Cardiac fibroblast (primary cell): ENCODE measurements around the gene CCL5.

Experiments used
- DNase-seq, 2 donors: peaks; one replicate each; pipeline versions ENCODE4 v3.0.0 to v3.0.0-alpha.2; 2010; ENCODE audit warnings: low read depth in 2 of 2
- H3K4me3 ChIP-seq, 2 donors: replicated peaks in 1 of 2; 1 replicate in 1 of 2; 2 replicates in 1 of 2; pipeline ENCODE4 v1.5.1; 2011; ENCODE audit warnings: low read depth in 2 of 2, low read length in 2 of 2, mild to moderate bottlenecking in 2 of 2, moderate library complexity in 1 of 2
- TF ChIP-seq, protein P1 (sequence below): IDR thresholded peaks from one replicate; pipeline ENCODE4 v1.5.1; 2011; ENCODE audit warnings: low read depth, mild to moderate bottlenecking, low read length, inconsistent platforms

Gene CCL5

DNA sequence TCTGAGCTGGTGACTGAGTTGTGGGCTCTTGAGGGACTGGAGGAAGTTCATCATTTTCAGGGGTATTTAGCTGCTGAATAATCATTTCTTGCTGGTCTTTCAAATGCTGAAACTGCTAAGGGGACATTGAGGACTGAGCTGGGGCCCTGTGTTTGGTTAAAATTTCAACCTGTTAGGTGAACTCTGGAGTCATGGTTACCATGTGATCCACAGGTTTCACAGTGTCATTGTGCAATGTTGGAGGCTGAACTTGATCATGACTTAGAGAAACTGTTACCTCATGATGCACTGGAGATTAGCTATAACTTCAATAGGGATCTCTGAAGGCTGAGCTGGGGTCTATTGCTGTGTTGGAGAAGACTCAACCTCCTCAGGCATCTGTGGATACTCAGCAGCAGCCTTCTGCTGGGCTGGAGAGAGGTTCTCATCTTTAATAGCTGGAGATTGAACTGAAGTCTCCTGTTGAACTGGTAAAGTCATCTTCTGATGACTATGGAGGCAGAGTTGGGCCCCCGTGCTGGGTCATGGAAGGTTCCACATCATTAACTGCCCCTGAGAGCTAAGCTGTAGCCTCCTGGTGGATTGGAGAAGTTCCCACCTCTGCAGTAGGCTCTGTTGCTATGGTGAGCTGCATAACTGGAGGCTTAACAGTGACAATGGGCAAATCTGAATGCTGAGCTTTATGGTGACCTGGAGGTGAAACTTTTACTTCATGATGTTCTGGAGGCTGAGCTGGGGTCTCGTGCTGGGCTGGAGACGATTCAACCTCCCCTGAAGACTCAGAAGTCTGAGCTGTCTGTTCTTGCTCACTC lies 35.2 kb upstream of the CCL5 start:
- H3K4me3 ChIP-seq, result no peak overlapping the region
- TF ChIP-seq, protein P1, sequence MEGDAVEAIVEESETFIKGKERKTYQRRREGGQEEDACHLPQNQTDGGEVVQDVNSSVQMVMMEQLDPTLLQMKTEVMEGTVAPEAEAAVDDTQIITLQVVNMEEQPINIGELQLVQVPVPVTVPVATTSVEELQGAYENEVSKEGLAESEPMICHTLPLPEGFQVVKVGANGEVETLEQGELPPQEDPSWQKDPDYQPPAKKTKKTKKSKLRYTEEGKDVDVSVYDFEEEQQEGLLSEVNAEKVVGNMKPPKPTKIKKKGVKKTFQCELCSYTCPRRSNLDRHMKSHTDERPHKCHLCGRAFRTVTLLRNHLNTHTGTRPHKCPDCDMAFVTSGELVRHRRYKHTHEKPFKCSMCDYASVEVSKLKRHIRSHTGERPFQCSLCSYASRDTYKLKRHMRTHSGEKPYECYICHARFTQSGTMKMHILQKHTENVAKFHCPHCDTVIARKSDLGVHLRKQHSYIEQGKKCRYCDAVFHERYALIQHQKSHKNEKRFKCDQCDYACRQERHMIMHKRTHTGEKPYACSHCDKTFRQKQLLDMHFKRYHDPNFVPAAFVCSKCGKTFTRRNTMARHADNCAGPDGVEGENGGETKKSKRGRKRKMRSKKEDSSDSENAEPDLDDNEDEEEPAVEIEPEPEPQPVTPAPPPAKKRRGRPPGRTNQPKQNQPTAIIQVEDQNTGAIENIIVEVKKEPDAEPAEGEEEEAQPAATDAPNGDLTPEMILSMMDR, result no peak
- DNase-seq, result no peak

DNA sequence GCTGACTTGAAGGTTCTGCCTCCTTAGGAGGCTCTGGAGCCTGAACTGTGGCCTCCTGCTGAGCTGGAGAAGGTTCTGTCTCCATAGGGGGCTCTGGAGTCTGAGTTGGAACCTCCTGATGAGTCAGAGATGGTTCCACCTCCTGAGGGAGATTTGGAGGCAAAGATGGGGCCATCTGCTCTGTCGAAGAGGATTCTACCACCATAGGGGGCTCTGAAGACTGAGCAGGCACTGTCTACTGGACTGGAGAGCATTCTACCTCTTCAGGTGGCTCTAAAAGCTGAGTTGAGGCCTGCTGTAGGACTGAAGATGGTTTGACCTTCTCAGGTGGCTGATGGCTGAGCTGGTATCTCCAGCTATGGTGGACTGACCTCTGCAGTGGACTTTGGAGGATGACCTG lies 34.2 kb upstream of the CCL5 start:
- H3K4me3 ChIP-seq, result no peak overlapping the region
- TF ChIP-seq, protein P1, result no peak
- DNase-seq, result no peak

DNA sequence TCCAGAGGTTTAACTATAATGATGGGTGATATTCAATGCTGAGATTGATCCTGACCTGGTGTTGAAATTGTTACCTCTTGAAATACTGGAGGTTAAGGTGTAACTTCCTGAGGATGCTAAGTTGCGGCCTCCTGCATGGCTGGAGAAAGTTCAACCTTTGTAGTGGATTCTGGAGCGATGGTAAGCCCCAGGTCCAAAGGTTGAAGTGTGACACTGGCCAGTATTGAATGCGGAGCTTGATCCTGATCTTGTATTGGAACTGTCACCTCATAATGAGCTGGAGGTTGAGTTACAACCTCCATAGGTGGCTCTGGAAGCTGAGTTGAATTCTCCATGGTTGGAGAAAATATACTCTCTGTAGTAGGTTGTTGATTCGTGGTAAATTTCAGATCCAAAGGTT lies 33.4 kb upstream of the CCL5 start:
- no peak overlapping the region for H3K4me3 ChIP-seq
- no peak for DNase-seq
- TF ChIP-seq, protein P1, result no peak

DNA sequence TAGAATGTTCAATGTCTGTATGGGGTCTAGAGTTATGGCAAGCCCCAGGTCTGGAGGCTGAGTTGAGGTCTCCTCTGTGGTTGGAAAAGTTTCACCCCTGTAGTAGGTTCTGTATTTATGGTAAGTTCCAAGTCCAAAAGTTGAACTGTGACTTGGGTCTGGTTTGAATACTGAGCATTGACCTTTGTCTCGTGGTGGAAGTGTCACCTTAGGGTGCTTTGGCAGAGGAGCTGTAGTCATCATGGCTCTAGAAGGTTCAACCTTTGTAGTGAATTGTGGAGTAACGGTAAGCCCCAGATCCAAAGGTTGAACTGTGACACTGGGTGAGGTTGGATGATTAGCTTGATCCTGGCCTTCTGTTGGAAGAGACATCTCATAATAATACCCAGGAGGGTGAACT lies 32.8 kb upstream of the CCL5 start:
- no peak overlapping the region for H3K4me3 ChIP-seq
- TF ChIP-seq, protein P1, result no peak
- no peak for DNase-seq

DNA sequence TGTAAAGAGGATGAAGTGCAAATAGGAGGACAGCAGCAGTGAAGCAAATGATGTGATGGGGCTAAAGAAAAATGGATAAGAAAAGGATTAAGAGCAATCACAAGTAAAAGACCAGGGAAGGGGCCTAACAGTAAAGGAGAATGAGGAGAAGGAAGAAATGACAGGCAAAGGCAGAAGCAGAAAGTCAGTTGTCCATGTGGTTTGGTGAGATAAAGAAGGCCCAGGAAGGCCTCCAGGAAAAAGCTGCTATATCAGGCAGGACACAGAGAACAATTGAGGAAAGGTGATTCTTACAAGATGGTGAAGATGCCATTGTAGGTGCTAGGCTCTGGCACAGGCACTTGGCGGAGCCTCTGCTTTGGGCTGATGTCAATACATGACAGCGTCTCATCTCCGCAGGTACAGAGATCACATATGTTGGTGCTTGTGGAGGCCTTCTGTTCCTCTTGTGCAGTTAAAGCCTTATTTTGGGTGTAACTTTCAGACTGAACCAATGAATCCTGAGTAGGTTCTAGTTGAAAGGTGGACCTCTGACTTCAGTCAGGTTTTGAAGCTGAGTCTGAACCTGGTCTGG lies 32.3 kb upstream of the CCL5 start:
- DNase-seq, result no peak
- TF ChIP-seq, protein P1, result no peak

DNA sequence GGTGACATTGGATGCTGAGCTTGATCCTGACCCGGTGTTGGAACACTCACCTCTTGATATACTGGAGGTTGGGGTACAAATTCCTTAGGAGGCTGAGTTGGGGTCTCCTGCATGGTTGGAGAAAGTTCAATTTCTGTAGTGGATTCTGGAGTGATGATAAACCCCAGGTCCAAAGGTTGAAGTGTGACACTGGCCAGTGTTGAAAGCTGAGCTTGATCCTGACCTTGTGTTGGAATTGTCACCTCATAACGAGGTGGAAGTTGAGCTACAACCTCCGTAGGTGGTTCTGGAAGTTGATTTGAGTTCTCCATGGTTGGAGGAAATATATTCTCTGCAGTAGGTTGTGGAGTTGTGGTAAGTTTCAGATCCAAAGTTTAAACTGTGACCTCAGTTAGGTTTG lies 29.2 kb upstream of the CCL5 start:
- no peak for DNase-seq
- no peak overlapping the region for H3K4me3 ChIP-seq
- TF ChIP-seq, protein P1, result no peak

More for the DNA sequence above, 32.3 kb upstream of the CCL5 start:
- H3K4me3 ChIP-seq, result no peak overlapping the region

DNA sequence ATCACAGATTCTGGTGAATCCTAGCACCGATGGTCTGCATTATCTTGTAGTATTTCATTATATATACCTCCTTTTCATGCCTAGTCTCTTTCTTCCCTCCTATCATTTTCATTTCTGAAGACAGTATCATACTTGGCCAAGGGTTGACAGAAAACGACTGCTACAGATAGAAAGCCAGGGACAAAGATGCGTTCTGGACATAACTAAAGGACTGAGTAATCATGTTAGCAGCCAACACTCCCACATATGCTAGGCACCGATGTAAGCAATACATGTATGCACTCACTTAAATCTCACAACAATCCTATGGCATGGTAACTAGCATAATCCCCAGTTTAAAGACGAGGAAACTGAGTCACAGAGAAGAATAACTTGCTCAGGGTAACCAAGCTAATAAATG lies 27.5 kb upstream of the CCL5 start:
- TF ChIP-seq, protein P1, result no peak
- DNase-seq, result peak; percentile 42 to 52
- H3K4me3 ChIP-seq, result no peak overlapping the region
